HCT116 (cell line): ENCODE measurements around the gene SLC5A10. TPM values are rescaled to one million over a fixed set of nuclear protein-coding genes. Genes with fewer than 3 reads are reported as not detected.

ENCODE experiments used
- ATAC-seq: fragments of 200-7000 bp; cut with Tn5 transposase; 2 replicates; pipeline ENCODE4 v1.9.1; 2020; ENCODE audit warnings: mild to moderate bottlenecking, moderate library complexity
- BruUV-seq: library from RNA; stranded (reverse); fragments of 400-500 nt; replicated peaks from 2 replicates; lab custom pipeline; 2021; lab: Mats Ljungman, UMichigan
- CTCF ChIA-PET: fragments of 300-600 bp; sonication (Branson Sonifier 250); formaldehyde crosslinking; loops from one replicate; lab custom pipeline; 2021; ENCODE audit warnings: antibody characterized with exemption; lab: Charles Lee
- POLR2A ChIA-PET: fragments of 300-600, 350-600 bp; sonication (Branson Sonifier 250); formaldehyde crosslinking; loops from one replicate; lab custom pipeline; 2021; ENCODE audit warnings: antibody characterized with exemption; lab: Charles Lee
- RAD21 ChIA-PET, 2 experiments: fragments of 300-600 bp; sonication (Branson Sonifier 250); formaldehyde crosslinking; loops; one replicate each; lab custom pipeline; 2023; ENCODE audit warnings: low total read pairs in 2 of 2; ENCODE audit not compliant: uncharacterized antibody in 2 of 2, unreplicated experiment in 2 of 2, low non-redundant PET in 1 of 2; lab: Charles Lee
- DNase-seq: peaks from one replicate; pipeline ENCODE4 v3.0.0-alpha.2; 2010; ENCODE audit warnings: low read depth, low spot score
- H2AFZ ChIP-seq: fragments of 200-600 bp; shearing (Covaris generic), sonication (generic); 2 replicates; pipeline ENCODE4 v1.6.1; 2017; ENCODE audit warnings: low read depth, mixed run types, mixed read lengths, antibody characterized with exemption, low read length; ENCODE audit not compliant: poor library complexity, severe bottlenecking
- H3K27ac ChIP-seq: 2 replicates; pipeline ENCODE4 v1.5.1; 2012; ENCODE audit warnings: low read depth, low read length
- H3K27me3 ChIP-seq: fragments of 200-600 bp; sonication (generic); 2 replicates; pipeline ENCODE4 v1.6.1; 2016; ENCODE audit warnings: mixed run types, low read length, mixed read lengths; ENCODE audit not compliant: insufficient read depth
- H3K36me3 ChIP-seq, 2 experiments: fragments of 200-500 bp in 1 of 2; fragments of 200-600 bp in 1 of 2; sonication (Bioruptor generic) in 1 of 2; sonication (generic) in 1 of 2; 2 replicates each; pipeline versions ENCODE4 v1.5.1 to v1.6.1; 2014 to 2016; ENCODE audit warnings: low read length in 2 of 2, inconsistent platforms in 1 of 2, mixed read lengths in 1 of 2, mixed run types in 1 of 2; ENCODE audit not compliant: insufficient read depth in 2 of 2, control insufficient read depth in 1 of 2
- H3K4me1 ChIP-seq, 2 experiments: fragments of 200-600 bp in 1 of 2; sonication (generic) in 1 of 2; 2 replicates each; pipeline versions ENCODE4 v1.5.1 to v1.6.1; 2012 to 2017; ENCODE audit warnings: low read length in 2 of 2, inconsistent platforms in 1 of 2, mild to moderate bottlenecking in 1 of 2, mixed read lengths in 1 of 2, mixed run types in 1 of 2, moderate library complexity in 1 of 2; ENCODE audit not compliant: insufficient read depth in 2 of 2, control insufficient read depth in 1 of 2
- H3K4me2 ChIP-seq: fragments of 200-600 bp; sonication (generic); 2 replicates; pipeline ENCODE4 v1.6.1; 2017; ENCODE audit warnings: mixed run types, low read length, mixed read lengths
- H3K4me3 ChIP-seq, 2 experiments: fragments of 200-600 bp in 1 of 2; sonication (generic) in 1 of 2; replicated peaks in 1 of 2; 2 replicates each; pipeline ENCODE4 v1.5.1; 2011 to 2016; ENCODE audit warnings: low read length in 2 of 2, control low read depth in 1 of 2, low read depth in 1 of 2, mild to moderate bottlenecking in 1 of 2, mixed read lengths in 1 of 2, mixed run types in 1 of 2
- H3K79me2 ChIP-seq: fragments of 200-600 bp; sonication (generic); 2 replicates; pipeline ENCODE4 v1.6.1; 2017; ENCODE audit warnings: mild to moderate bottlenecking, mixed run types, low read length, moderate library complexity, mixed read lengths; ENCODE audit not compliant: insufficient read depth
- H3K9ac ChIP-seq: fragments of 200-600 bp; sonication (generic); 2 replicates; pipeline ENCODE4 v1.6.1; 2016; ENCODE audit warnings: low read length, mixed read lengths
- H3K9me2 ChIP-seq: fragments of 200-600 bp; sonication (generic), shearing (Covaris generic); 2 replicates; pipeline ENCODE4 v1.6.1; 2017; ENCODE audit warnings: mixed run types, mild to moderate bottlenecking, moderate library complexity; ENCODE audit not compliant: insufficient read depth
- H3K9me3 ChIP-seq, 2 experiments: fragments of 200-500 bp in 1 of 2; fragments of 200-600 bp in 1 of 2; sonication (Bioruptor generic) in 1 of 2; sonication (generic) in 1 of 2; 2 replicates each; pipeline ENCODE4 v1.6.1; 2014 to 2017; ENCODE audit warnings: low read length in 2 of 2, mixed read lengths in 2 of 2, inconsistent platforms in 1 of 2, low read depth in 1 of 2, mild to moderate bottlenecking in 1 of 2, mixed run types in 1 of 2, moderate library complexity in 1 of 2; ENCODE audit not compliant: control insufficient read depth in 1 of 2, insufficient read depth in 1 of 2
- H4K20me1 ChIP-seq: fragments of 200-600 bp; sonication (generic), shearing (Covaris generic); 2 replicates; pipeline ENCODE4 v1.6.1; 2017; ENCODE audit warnings: mixed run types, mild to moderate bottlenecking, moderate library complexity; ENCODE audit not compliant: insufficient read depth
- ATF3 ChIP-seq: IDR thresholded peaks from 2 replicates; pipeline ENCODE4 v1.6.1; 2012
- CBX3 ChIP-seq: IDR thresholded peaks from 2 replicates; pipeline ENCODE4 v1.6.1; 2012; ENCODE audit warnings: low read depth
- CEBPB ChIP-seq: IDR thresholded peaks from 2 replicates; pipeline ENCODE4 v1.6.1; 2012; ENCODE audit warnings: low read depth
- CTCF ChIP-seq, 3 experiments: fragments of 200-600 bp in 1 of 3; sonication (generic) in 1 of 3; IDR thresholded peaks in 2 of 3; conservative IDR thresholded peaks in 1 of 3; 2 replicates each; pipeline ENCODE4 v1.5.1; 2012 to 2017; ENCODE audit warnings: low read depth in 2 of 3, low read length in 2 of 3, antibody characterized with exemption in 1 of 3, borderline replicate concordance in 1 of 3, control low read depth in 1 of 3, mild to moderate bottlenecking in 1 of 3, mixed read lengths in 1 of 3, mixed run types in 1 of 3, moderate library complexity in 1 of 3; ENCODE audit not compliant: insufficient read depth in 1 of 3
- EGR1 ChIP-seq: IDR thresholded peaks from 2 replicates; pipeline ENCODE4 v1.6.1; 2012; ENCODE audit warnings: low read depth
- EZH2phosphoT487 ChIP-seq: fragments of 200-600 bp; IDR thresholded peaks from 2 replicates; pipeline ENCODE4 v1.6.1; 2018; ENCODE audit warnings: antibody characterized with exemption, borderline replicate concordance
- FOSL1 ChIP-seq: IDR thresholded peaks from 2 replicates; pipeline ENCODE4 v1.6.1; 2012; ENCODE audit warnings: low read depth
- JUND ChIP-seq: IDR thresholded peaks from 2 replicates; pipeline ENCODE4 v1.6.1; 2012
- MAX ChIP-seq: IDR thresholded peaks from 2 replicates; pipeline ENCODE4 v1.6.1; 2012
- POLR2A ChIP-seq: IDR thresholded peaks from 2 replicates; pipeline ENCODE4 v1.7.0; 2011; ENCODE audit warnings: borderline replicate concordance; ENCODE audit not compliant: insufficient read depth, insufficient read length; ENCODE audit errors: extremely low read depth
- POLR2AphosphoS5 ChIP-seq: IDR thresholded peaks from 2 replicates; pipeline ENCODE4 v1.6.1; 2011; ENCODE audit warnings: mild to moderate bottlenecking, low read depth, low read length, moderate library complexity
- RAD21 ChIP-seq: IDR thresholded peaks from 2 replicates; pipeline ENCODE4 v1.6.1; 2012; ENCODE audit warnings: low read depth, mild to moderate bottlenecking
- REST ChIP-seq: IDR thresholded peaks from 2 replicates; pipeline ENCODE4 v1.6.1; 2012; ENCODE audit warnings: low read depth
- SIN3A ChIP-seq: IDR thresholded peaks from 2 replicates; pipeline ENCODE4 v1.6.1; 2012; ENCODE audit warnings: low read depth
- SP1 ChIP-seq: IDR thresholded peaks from 2 replicates; pipeline ENCODE4 v1.6.1; 2012; ENCODE audit warnings: low read depth
- TCF7L2 ChIP-seq: IDR thresholded peaks from 2 replicates; pipeline ENCODE4 v1.7.0; 2011; ENCODE audit warnings: borderline replicate concordance, inconsistent platforms; ENCODE audit not compliant: insufficient read depth, insufficient read length; ENCODE audit errors: extremely low read depth
- YY1 ChIP-seq: IDR thresholded peaks from 2 replicates; pipeline ENCODE4 v1.6.1; 2011; ENCODE audit warnings: low read length, low read depth, moderate library complexity, mild to moderate bottlenecking; ENCODE audit not compliant: insufficient replicate concordance; ENCODE audit errors: extremely low read depth
- ZBTB33 ChIP-seq: IDR thresholded peaks from 2 replicates; pipeline ENCODE4 v1.6.1; 2011; ENCODE audit warnings: mild to moderate bottlenecking, low read length, moderate library complexity; ENCODE audit not compliant: insufficient replicate concordance; ENCODE audit errors: extremely low read depth
- ZFX ChIP-seq: fragments of 450-650 bp; IDR thresholded peaks from 2 replicates; pipeline ENCODE4 v1.6.1; 2017
- intact Hi-C: fragments of 100-400 bp; cut with micrococcal nuclease; formaldehyde crosslinking; loops from 2 replicates; pipeline ENCODE4 v1.10.0; 2022
- total RNA-seq: library from RNA; stranded (reverse); gene quantifications from one replicate; pipeline ENCODE4 v1.2.1, GENCODE V29; 2021; ENCODE audit not compliant: unreplicated experiment

SLC5A10 gene
- total RNA-seq, 1 experiment from 2014 or later, result not detected

- RAD21 ChIA-PET, result no interaction called here
- no peak for ATAC-seq
Measured at GRCh38 chr17:18968345-18968744, 16.4 kb downstream of the SLC5A10 start.

More at GRCh38 chr17:18968345-18968744, 16.4 kb downstream of the SLC5A10 start:
- CTCF ChIA-PET, result no interaction called here
- Histone ChIP-seq H3K4me2 (no peak overlapping the region), H3K27me3 (no peaks in the 10 kb centered on the region), H3K79me2 (peaks cover 3% of the 10 kb centered on the region; the same call in 1 of the 2 replicates), H3K9ac (no peak overlapping the region), H3K4me3 (no peak overlapping the region), H2AFZ (no peak overlapping the region), H3K36me3 (peaks cover 12 to 17% of the 10 kb centered on the region in 2 experiments; a peak in 3 of 4 replicates), H3K9me2 (no peaks in the 10 kb centered on the region), H3K27ac (no peak overlapping the region; the same call in 1 of the 2 replicates), H4K20me1 (no peaks in the 10 kb centered on the region), H3K4me1 (peaks cover 23 to 47% of the 10 kb centered on the region in 2 experiments), H3K9me3 (no peaks in the 10 kb centered on the region)
- TF ChIP-seq POLR2AphosphoS5, result no peak; the same call in 1 of the 2 replicates
- no peak for TF ChIP-seq CBX3
- TF ChIP-seq CTCF (IDR thresholded peaks at IDR 0.05 in 2 of 3, conservative IDR thresholded peaks at IDR 0.05 in 1 of 3; ENCODE audit: borderline replicate concordance in 1 of 3, insufficient read depth in 1 of 3, low read depth in 2 of 3, low read length in 2 of 3), result no peak
- TF ChIP-seq ZFX, result no peak
- TF ChIP-seq MAX, result no peak
- TF ChIP-seq CEBPB, result no peak
- no peak for TF ChIP-seq REST
- no peak for TF ChIP-seq ATF3
- no peak for TF ChIP-seq FOSL1
- no peak for TF ChIP-seq JUND
- TF ChIP-seq RAD21, result no peak
- no peak for TF ChIP-seq EZH2phosphoT487
- no peak for TF ChIP-seq SIN3A
- TF ChIP-seq ZBTB33, result no peak
- no peak for TF ChIP-seq YY1
- no peak for TF ChIP-seq POLR2A
- TF ChIP-seq EGR1, result no peak
- no peak for TF ChIP-seq TCF7L2
- no peak for TF ChIP-seq SP1
- intact Hi-C loops, result no loop called here
- BruUV-seq, result no TSS peak
- DNase-seq, result no peak
- POLR2A ChIA-PET, result no interaction called here
